Measurements from ENCODE around the gene ESRRB.

The ESRRB gene

GRCh38 chr14:76396714-76397187, 20.8 kb downstream of the ESRRB start:
- H3K4me3 ChIP-seq (ENCODE audit: low read depth, low read length), result no peak overlapping the region
- TF ChIP-seq, protein P1, sequence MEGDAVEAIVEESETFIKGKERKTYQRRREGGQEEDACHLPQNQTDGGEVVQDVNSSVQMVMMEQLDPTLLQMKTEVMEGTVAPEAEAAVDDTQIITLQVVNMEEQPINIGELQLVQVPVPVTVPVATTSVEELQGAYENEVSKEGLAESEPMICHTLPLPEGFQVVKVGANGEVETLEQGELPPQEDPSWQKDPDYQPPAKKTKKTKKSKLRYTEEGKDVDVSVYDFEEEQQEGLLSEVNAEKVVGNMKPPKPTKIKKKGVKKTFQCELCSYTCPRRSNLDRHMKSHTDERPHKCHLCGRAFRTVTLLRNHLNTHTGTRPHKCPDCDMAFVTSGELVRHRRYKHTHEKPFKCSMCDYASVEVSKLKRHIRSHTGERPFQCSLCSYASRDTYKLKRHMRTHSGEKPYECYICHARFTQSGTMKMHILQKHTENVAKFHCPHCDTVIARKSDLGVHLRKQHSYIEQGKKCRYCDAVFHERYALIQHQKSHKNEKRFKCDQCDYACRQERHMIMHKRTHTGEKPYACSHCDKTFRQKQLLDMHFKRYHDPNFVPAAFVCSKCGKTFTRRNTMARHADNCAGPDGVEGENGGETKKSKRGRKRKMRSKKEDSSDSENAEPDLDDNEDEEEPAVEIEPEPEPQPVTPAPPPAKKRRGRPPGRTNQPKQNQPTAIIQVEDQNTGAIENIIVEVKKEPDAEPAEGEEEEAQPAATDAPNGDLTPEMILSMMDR (IDR thresholded peaks at IDR 0.05; ENCODE audit: low read depth, low read length), result no peak
- no peak for TF ChIP-seq MYC (IDR thresholded peaks at IDR 0.05; ENCODE audit: low read depth, low read length)
- no peak for TF ChIP-seq POLR2A (IDR thresholded peaks at IDR 0.05; ENCODE audit: extremely low read depth, insufficient read length)
- TF ChIP-seq, protein P2, sequence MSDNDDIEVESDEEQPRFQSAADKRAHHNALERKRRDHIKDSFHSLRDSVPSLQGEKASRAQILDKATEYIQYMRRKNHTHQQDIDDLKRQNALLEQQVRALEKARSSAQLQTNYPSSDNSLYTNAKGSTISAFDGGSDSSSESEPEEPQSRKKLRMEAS (IDR thresholded peaks at IDR 0.05; ENCODE audit: low read depth, low read length), result no peak
- no peak for DNase-seq (ENCODE audit: low read depth)

DNA sequence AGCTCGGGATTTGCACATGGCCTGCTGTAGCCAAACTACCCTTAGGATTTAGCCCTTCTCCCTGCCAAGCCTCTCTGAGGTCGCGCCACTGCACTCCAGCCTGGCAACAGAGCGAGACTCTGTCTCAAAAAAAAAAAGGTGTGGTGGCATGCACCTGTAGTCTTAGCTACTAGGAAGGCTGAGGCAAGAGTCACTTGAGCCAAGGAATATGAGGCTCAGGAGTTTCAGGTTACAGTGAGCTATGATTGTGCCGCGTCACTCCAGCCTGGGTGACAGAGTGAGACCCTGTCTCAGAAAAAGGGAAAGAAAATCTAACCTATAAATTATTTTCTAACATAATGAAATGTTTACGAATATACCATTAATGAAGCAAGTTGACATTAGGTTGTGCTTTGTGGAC, 29.7 kb downstream of the ESRRB start:
- DNase-seq (ENCODE audit: low read depth), result no peak
- no peak overlapping the region for H3K4me3 ChIP-seq (ENCODE audit: low read depth, low read length)
- TF ChIP-seq MYC (IDR thresholded peaks at IDR 0.05; ENCODE audit: low read depth, low read length) (no peak), POLR2A (IDR thresholded peaks at IDR 0.05; ENCODE audit: extremely low read depth, insufficient read length) (no peak)
- TF ChIP-seq, protein P1 (IDR thresholded peaks at IDR 0.05; ENCODE audit: low read depth, low read length), result no peak
- TF ChIP-seq, protein P2 (IDR thresholded peaks at IDR 0.05; ENCODE audit: low read depth, low read length), result no peak

- H3K4me3 ChIP-seq (ENCODE audit: low read depth, low read length), result no peak overlapping the region
- TF ChIP-seq MYC (IDR thresholded peaks at IDR 0.05; ENCODE audit: low read depth, low read length), result no peak
- TF ChIP-seq POLR2A (IDR thresholded peaks at IDR 0.05; ENCODE audit: extremely low read depth, insufficient read length), result no peak
- TF ChIP-seq, protein P2 (IDR thresholded peaks at IDR 0.05; ENCODE audit: low read depth, low read length), result no peak
- TF ChIP-seq, protein P1 (IDR thresholded peaks at IDR 0.05; ENCODE audit: low read depth, low read length), result no peak
- DNase-seq (ENCODE audit: low read depth), result no peak
Observed at GRCh38 chr14:76407449-76408150, 31.7 kb downstream of the ESRRB start.

- TF ChIP-seq, protein P2 (IDR thresholded peaks at IDR 0.05; ENCODE audit: low read depth, low read length), result no peak
- TF ChIP-seq, protein P1 (IDR thresholded peaks at IDR 0.05; ENCODE audit: low read depth, low read length), result no peak
- TF ChIP-seq MYC (IDR thresholded peaks at IDR 0.05; ENCODE audit: low read depth, low read length) (no peak), POLR2A (IDR thresholded peaks at IDR 0.05; ENCODE audit: extremely low read depth, insufficient read length) (no peak)
- DNase-seq (ENCODE audit: low read depth), result no peak
- H3K4me3 ChIP-seq (ENCODE audit: low read depth, low read length), result no peak overlapping the region
Observed at GRCh38 chr14:76408877-76409276, 32.9 kb downstream of the ESRRB start.

DNA sequence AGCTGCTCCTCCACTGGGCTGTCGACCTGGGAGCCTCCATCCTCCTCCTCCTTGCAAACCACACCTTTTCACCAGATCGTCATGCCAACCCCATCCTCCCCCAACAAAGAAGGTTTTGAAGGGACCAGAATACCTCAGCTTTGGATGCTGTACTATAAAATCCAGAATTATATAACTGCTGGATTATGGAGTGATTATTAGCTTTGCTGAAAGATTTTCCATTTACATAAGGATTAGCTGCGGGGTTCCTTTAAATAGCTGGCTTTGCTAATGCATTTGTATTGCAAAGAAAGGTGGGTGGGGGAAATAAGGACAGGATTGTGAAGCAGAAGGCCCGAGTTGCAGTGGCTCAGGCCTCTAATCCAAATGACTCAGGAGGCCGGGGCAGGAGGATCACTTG, 36.6 kb downstream of the ESRRB start:
- no peak for DNase-seq (ENCODE audit: low read depth)
- TF ChIP-seq, protein P1 (IDR thresholded peaks at IDR 0.05; ENCODE audit: low read depth, low read length), result no peak
- TF ChIP-seq, protein P2 (IDR thresholded peaks at IDR 0.05; ENCODE audit: low read depth, low read length), result no peak
- no peak overlapping the region for H3K4me3 ChIP-seq (ENCODE audit: low read depth, low read length)
